ENCODE data around the gene TMEM51. TPM values are rescaled to one million over a fixed set of nuclear protein-coding genes. Genes with fewer than 3 reads are reported as not detected.

TMEM51 gene
- total and polyA plus RNA-seq, 10 of the 15 experiments (the other 5 are each of a cell fraction or from before 2014, with no cell fraction given): 0.55 to 4.8 (median 3.1) TPM

- TF ChIP-seq USF2 (IDR thresholded peaks at IDR 0.05; ENCODE audit: borderline replicate concordance, low read depth, low read length): no peak
- TF ChIP-seq YBX1 (IDR thresholded peaks at IDR 0.05): no peak
- TF ChIP-seq KLF5 (IDR thresholded peaks at IDR 0.05; ENCODE audit: partially characterized antibody): no peak
- TF ChIP-seq ATF2 (IDR thresholded peaks at IDR 0.05; ENCODE audit: low read length): peak; percentile 28; the same call in 1 of the 2 replicates
- TF ChIP-seq BCLAF1 (IDR thresholded peaks at IDR 0.05): no peak
- TF ChIP-seq ZNF384 (IDR thresholded peaks at IDR 0.05; ENCODE audit: borderline replicate concordance, low read depth, low read length): peak; percentile 94
- no peak for TF ChIP-seq RELA (IDR thresholded peaks at IDR 0.05; ENCODE audit: borderline replicate concordance, partially characterized antibody)
- no peak for TF ChIP-seq ZNF24 (IDR thresholded peaks at IDR 0.05)
- no peak for TF ChIP-seq SREBF1 (IDR thresholded peaks at IDR 0.05; ENCODE audit: low read length)
- TF ChIP-seq NBN (IDR thresholded peaks at IDR 0.05): peak; percentile 70; the same call in 1 of the 2 replicates
- no peak; the same call in 1 of the 2 replicates for TF ChIP-seq CBFB (IDR thresholded peaks at IDR 0.05; ENCODE audit: low read depth)
- TF ChIP-seq GABPA (IDR thresholded peaks at IDR 0.05; ENCODE audit: low read depth): no peak
- TF ChIP-seq SMAD1 (IDR thresholded peaks at IDR 0.05; ENCODE audit: low read depth, partially characterized antibody): no peak
- no peak for TF ChIP-seq CHD1 (IDR thresholded peaks at IDR 0.05; ENCODE audit: low read depth, low read length)
- TF ChIP-seq CBX3 (IDR thresholded peaks at IDR 0.05; ENCODE audit: borderline replicate concordance, low read depth): no peak
- TF ChIP-seq CEBPZ (IDR thresholded peaks at IDR 0.05; ENCODE audit: low read depth, low read length): no peak
- peak; percentile 63; the same call in 1 of the 2 replicates for TF ChIP-seq TCF3 (IDR thresholded peaks at IDR 0.05; ENCODE audit: borderline replicate concordance, insufficient read depth, low read depth, low read length)
- peak; percentile 86 to 88 for TF ChIP-seq IKZF2 (IDR thresholded peaks at IDR 0.05)
- TF ChIP-seq FOXK2 (IDR thresholded peaks at IDR 0.05): peak; percentile 61; the same call in 1 of the 2 replicates
- TF ChIP-seq SP1 (IDR thresholded peaks at IDR 0.05; ENCODE audit: low read depth, low read length): no peak
- no peak; a peak in 1 of 4 replicates for TF ChIP-seq ETV6 (conservative IDR thresholded peaks at IDR 0.05 in 1 of 2, IDR thresholded peaks at IDR 0.05 in 1 of 2; ENCODE audit: borderline replicate concordance in 1 of 2, low read depth in 1 of 2)
- no peak for TF ChIP-seq SIN3A (IDR thresholded peaks at IDR 0.05; ENCODE audit: low read depth, low read length)
These were observed 95.5 kb downstream of the TMEM51 start (continued) for GRCh38 chr1:15249081-15249480.

Measured in GM12878 (cell line).